Endothelial cell of coronary artery (primary cell): Measurements from ENCODE around the gene FLNB. TPM values are rescaled to one million over a fixed set of nuclear protein-coding genes. Genes with fewer than 3 reads are reported as not detected.

ENCODE experiments used
- total RNA-seq: library from RNA; depleted of rRNA; stranded (reverse); fragments of >200 nt; gene quantifications from 2 replicates; pipeline ENCODE4 v1.2.3, GENCODE V29; 2014

FLNB gene
- 871 and 950 TPM in 2 replicates for total RNA-seq

DNA sequence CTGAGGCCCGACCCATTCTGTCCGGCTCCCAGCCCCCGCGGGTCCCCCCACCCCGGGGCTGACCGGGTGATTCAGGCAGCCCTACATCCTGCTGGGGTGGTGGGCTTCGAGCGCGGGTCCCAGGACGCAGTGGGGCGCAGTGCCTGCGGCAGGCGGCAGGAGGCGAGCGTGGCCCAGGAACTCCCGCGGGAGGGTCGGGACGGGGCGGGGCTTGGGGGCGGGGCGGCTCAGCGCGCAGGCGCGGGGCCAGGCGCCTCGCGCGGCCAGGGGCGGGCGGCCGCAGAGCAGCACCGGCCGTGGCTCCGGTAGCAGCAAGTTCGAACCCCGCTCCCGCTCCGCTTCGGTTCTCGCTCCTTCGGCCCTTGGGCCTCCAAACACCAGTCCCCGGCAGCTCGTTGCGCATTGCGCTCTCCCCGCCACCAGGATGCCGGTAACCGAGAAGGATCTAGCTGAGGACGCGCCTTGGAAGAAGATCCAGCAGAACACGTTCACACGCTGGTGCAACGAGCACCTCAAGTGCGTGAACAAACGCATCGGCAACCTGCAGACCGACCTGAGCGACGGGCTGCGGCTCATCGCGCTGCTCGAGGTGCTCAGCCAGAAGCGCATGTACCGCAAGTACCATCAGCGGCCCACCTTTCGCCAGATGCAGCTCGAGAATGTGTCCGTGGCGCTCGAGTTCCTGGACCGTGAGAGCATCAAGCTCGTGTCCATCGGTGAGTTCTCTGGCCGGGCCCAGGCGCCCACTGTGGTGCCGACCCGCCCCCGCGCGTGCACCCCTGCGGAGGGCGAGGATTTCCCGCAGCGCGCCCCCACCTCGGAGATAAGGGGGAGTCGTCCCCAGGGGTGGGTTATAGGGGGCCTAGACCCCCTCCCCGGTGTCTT is at the start of gene FLNB:
FLNB (plus strand) TSS at position 282 of the 885 bp plus-strand sequence; CDS start at position 425, 143 bp downstream.

DNA sequence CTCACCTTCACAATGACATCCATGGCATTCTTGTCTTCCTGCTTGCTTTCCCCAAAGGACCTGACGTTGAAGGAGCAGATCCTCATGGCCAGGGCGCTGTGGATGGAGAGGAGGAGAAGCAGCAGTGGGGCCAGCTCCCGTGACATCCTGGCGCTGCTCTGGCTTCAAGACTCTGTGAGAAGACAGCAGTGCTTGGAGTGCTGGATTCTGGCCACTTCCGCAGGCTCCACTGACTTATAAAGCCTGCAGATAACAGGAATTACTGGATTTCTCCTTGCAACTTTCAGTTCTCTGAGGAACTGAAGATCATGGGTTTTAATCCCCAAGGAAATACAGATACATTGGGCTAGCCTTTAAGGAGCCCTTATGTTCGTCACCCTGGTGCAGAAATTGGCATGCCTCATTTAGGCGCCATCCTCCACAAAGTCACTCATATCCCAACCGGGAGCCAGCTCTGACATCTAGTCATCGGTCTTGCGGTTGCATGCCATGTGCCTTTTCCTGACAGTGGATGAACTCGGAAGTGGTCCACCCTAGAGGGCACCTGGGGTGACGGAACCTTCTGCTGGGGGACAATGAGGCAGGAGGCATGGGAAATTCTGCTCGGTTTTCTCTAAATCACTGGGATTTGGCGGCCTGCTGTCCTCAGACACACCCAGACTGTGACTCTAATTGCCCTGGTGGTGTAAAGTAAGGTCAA is 202.7 kb downstream of the FLNB start, which contains the start of gene DNASE1L3:
DNASE1L3 (minus strand) TSS at position 212 of the 700 bp plus-strand sequence; CDS start at position 146, 66 bp downstream.

Other genes with a start within 250 kb of the FLNB start
- 0.09 and 0.18 TPM in 2 replicates for gene DNASE1L3, start 202.6 kb downstream of the FLNB start, total RNA-seq
- gene ABHD6, start 229.4 kb downstream of the FLNB start, total RNA-seq, result 5.7 and 9.0 TPM in 2 replicates